ENCODE measurements around the gene CACNA2D2. TPM values are rescaled to one million over a fixed set of nuclear protein-coding genes. Genes with fewer than 3 reads are reported as not detected.

Gene CACNA2D2
- total and polyA plus RNA-seq, 9 donors: 0.95 to 8.6 (median 3.8) TPM

DNA sequence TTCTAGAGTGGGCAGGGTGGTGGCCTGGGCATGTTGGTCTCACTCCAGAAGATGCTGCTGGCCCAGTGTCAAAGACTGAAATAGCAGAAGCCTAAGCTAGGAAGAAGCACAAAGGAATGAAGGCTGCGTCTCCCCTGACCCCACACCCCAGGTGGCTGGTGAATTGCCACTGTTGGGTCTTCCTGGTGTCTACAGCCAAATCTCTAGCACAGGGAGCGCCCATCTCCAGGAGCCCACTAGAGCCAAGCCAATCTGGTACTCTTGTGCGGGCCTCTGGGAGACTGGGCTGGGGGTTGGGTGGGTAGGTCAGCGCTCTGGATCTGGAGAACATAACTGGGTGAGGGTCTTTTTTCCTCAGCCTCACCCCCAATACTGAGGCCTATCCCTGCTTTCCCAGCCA, 176.3 kb downstream of the CACNA2D2 start:
- WGBS, 3 donors: 58 to 65% (median 65%) methylated on average over 4 of the region's 4 CpGs
- Histone ChIP-seq H3K9me3 (no peaks in the 10 kb centered on the region), H3K27ac (peak overlapping the region in 1 of 2 donors; percentile 34), H3K4me3 (peak overlapping the region; percentile 84), H3K27me3 (no peaks in the 10 kb centered on the region), H3K36me3 (no peaks in the 10 kb centered on the region), H3K4me1 (ENCODE audit: insufficient read depth) (peaks cover 9% of the 10 kb centered on the region)
- TF ChIP-seq, protein P1, sequence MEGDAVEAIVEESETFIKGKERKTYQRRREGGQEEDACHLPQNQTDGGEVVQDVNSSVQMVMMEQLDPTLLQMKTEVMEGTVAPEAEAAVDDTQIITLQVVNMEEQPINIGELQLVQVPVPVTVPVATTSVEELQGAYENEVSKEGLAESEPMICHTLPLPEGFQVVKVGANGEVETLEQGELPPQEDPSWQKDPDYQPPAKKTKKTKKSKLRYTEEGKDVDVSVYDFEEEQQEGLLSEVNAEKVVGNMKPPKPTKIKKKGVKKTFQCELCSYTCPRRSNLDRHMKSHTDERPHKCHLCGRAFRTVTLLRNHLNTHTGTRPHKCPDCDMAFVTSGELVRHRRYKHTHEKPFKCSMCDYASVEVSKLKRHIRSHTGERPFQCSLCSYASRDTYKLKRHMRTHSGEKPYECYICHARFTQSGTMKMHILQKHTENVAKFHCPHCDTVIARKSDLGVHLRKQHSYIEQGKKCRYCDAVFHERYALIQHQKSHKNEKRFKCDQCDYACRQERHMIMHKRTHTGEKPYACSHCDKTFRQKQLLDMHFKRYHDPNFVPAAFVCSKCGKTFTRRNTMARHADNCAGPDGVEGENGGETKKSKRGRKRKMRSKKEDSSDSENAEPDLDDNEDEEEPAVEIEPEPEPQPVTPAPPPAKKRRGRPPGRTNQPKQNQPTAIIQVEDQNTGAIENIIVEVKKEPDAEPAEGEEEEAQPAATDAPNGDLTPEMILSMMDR (IDR thresholded peaks at IDR 0.05): no peak
- no peak for TF ChIP-seq POLR2A (IDR thresholded peaks at IDR 0.05)
- no peak for TF ChIP-seq EP300 (IDR thresholded peaks at IDR 0.05)
- intact Hi-C loops (cut with DNase I): loop anchor here in 1 of 4 donors (10.0 kb wide), 1 partner anchor 62 kb away; the partner anchor contains the start of gene SEMA3B
- DNase-seq: peak in 1 of 5 donors; percentile 28

DNA sequence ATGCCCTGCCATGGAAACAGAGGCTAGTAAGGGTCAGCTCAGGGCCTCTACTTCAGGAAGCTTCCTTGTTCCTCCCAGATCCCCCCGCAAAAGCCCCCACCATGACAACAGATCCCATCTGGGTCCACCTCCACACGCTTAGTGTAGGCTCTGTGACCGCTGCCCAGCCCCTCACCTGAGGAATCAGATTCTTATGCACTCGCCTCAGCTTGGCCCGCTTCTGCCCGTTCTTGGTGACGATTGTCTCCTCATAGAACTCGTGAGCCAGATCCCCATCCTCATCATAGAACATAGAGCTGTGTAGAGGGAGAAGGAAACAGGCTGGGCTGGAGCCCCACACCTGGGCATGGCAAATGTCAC, 177.3 kb downstream of the CACNA2D2 start:
- Histone ChIP-seq H3K4me1 (ENCODE audit: insufficient read depth) (peaks cover 9% of the 10 kb centered on the region), H3K36me3 (no peaks in the 10 kb centered on the region), H3K27me3 (no peaks in the 10 kb centered on the region), H3K9me3 (no peaks in the 10 kb centered on the region), H3K4me3 (no peak overlapping the region), H3K27ac (no peak overlapping the region)
- TF ChIP-seq EP300 (IDR thresholded peaks at IDR 0.05): no peak
- no peak for TF ChIP-seq POLR2A (IDR thresholded peaks at IDR 0.05)
- TF ChIP-seq, protein P1 (IDR thresholded peaks at IDR 0.05): no peak
- intact Hi-C loops (cut with DNase I): loop anchor here in 1 of 4 donors (10.0 kb wide), 1 partner anchor 61 kb away; the partner anchor contains the start of gene SEMA3B
- no peak for DNase-seq
- WGBS, 3 donors: 84 to 88% (median 86%) methylated on average over 8 of the region's 8 CpGs

DNA sequence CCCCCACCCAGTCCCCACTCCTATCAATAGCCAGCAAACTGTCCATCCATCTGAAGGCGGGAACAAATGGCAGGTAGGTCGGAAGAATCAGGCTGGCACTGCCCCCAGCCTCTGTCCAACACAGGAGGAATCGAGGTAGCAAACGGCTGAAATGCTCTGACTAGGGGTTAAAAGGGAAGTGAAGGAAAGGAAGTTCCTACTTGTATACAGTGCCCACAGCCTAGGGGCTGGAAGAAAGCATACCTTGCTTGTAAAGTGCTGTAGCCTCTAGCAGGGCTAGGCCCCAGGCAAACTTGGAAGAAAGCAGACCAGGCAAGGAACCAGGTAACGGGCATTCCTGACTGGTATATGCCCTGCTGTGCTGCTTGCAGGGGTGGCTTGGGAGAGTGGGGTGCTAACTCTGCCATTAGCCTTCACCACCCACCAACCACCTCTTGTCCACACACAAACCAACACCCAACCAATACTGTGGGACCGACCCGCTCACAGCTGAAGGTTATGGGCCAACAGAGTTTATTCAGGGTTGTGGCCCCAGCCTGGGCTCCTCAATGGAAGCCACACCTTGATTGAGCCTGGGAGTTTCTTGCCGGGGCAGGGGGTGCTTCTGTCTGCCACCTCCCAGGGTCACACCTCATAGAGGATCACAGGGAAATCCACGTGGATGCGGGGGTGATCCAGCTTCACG, 177.8 kb downstream of the CACNA2D2 start:
- intact Hi-C loops (cut with DNase I): loop anchor here in 1 of 4 donors (10.0 kb wide), 1 partner anchor 61 kb away; the partner anchor contains the start of gene SEMA3B
- Histone ChIP-seq H3K27me3 (no peaks in the 10 kb centered on the region), H3K27ac (no peak overlapping the region), H3K4me3 (no peak overlapping the region), H3K9me3 (no peaks in the 10 kb centered on the region), H3K36me3 (no peaks in the 10 kb centered on the region), H3K4me1 (ENCODE audit: insufficient read depth) (peaks cover 9% of the 10 kb centered on the region)
- WGBS, 3 donors: 83 to 88% (median 85%) methylated on average over 11 of the region's 11 CpGs
- no peak for DNase-seq
- TF ChIP-seq EP300 (IDR thresholded peaks at IDR 0.05) (no peak), POLR2A (IDR thresholded peaks at IDR 0.05) (no peak)
- TF ChIP-seq, protein P1 (IDR thresholded peaks at IDR 0.05): no peak

DNA sequence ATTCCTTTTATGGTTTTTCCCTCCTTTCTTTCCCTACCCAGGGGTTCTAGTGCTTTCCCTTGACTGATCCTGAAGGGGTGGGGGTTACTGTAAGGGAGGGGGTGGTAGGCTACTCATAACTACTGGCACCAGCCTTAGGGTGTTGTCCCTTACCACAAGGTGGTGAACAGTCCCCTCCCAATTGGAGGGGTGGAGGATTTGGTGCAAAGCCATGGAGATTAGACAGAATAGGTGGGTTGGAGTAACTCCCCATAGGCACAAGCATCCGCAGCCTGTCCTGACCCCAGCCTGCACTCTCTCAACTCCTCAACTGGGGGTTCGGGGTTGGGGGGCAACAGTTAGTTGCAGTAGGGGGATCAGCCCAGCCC, 178.3 kb downstream of the CACNA2D2 start:
- H3K27ac ChIP-seq: no peak overlapping the region
- no peaks in the 10 kb centered on the region for H3K27me3 ChIP-seq
- WGBS, 3 donors: 73 to 83% (median 81%) methylated on average over 2 of the region's 2 CpGs
- no peak for DNase-seq
- H3K4me3 ChIP-seq: no peak overlapping the region
- H3K36me3 ChIP-seq: no peaks in the 10 kb centered on the region
- H3K4me1 ChIP-seq (ENCODE audit: insufficient read depth): peaks cover 15% of the 10 kb centered on the region
- intact Hi-C loops (cut with DNase I): loop anchor here in 1 of 4 donors (10.0 kb wide), 1 partner anchor 60 kb away; the partner anchor contains the start of gene SEMA3B
- H3K9me3 ChIP-seq: no peaks in the 10 kb centered on the region
- TF ChIP-seq EP300 (IDR thresholded peaks at IDR 0.05): no peak
- TF ChIP-seq POLR2A (IDR thresholded peaks at IDR 0.05): no peak
- TF ChIP-seq, protein P1 (IDR thresholded peaks at IDR 0.05): no peak
